ENCODE results near the gene SLC7A1.
"Not testable (repeated sequence)": the region's sequence is repeated elsewhere in the genome, so short reads cannot be mapped to it uniquely, and the experiment has no call there.

- not testable (repeated sequence) for TF ChIP-seq CTCF (IDR thresholded peaks at IDR 0.05; ENCODE audit: insufficient read depth, low read length, poor library complexity, severe bottlenecking); EZH2phosphoT487 (conservative IDR thresholded peaks at IDR 0.05; ENCODE audit: low read length)
These were observed 41.3 kb upstream of the SLC7A1 start for GRCh38 chr13:29636831-29637230.
